ENCODE data around the gene TTC28.
"Not testable (repeated sequence)": the region's sequence is repeated elsewhere in the genome, so short reads cannot be mapped to it uniquely, and the experiment has no call there.

The TTC28 gene

DNA sequence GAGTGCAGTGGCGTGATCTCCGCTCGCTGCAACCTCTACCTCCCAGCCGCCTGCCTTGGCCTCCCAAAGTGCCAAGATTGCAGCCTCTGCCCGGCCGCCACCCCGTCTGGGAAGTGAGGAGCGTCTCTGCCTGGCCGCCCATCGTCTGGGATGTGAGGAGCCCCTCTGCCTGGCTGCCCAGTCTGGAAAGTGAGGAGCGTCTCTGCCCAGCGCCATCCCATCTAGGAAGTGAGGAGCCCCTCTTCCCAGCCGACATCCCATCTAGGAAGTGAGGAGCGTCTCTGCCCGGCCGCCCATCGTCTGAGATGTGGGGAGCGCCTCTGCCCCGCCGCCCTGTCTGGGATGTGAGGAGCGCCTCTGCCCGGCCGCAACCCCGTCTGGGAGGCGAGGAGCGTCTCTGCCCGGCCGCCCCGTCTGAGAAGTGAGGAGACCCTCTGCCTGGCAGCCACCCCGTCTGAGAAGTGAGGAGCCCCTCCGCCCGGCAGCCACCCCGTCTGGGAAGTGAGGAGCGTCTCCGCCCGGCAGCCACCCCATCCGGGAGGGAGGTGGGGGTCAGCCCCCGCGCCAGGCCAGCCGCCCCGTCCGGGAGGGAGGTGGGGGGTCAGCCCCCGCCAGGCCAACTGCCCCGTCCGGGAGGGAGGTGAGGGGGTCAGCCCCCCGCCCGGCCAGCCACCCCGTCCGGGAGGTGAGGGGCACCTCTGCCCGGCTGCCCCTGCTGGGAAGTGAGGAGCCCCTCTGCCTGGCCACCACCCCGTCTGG is 126.4 kb downstream of the TTC28 start:
- DNase-seq, result not testable (repeated sequence)

DNA sequence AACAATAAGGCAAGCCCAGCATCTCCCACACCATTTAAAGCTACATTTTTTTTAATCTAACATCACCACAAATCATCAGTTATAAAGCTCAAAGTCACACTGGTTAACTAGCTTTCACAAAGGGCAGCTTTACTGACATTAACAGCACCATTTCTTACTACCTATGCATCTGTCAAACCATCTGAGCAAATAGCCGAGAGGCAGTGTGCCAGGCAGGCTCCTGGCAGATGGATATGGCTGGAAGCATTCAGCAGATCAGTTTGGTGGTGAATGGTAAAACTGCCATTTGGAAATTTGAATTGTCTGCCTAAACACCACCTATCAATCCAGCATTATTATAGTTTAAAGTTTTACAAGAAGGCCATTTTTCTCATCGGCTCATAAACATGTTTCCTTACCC is 131.2 kb downstream of the TTC28 start:
- DNase-seq, result no peak

DNA sequence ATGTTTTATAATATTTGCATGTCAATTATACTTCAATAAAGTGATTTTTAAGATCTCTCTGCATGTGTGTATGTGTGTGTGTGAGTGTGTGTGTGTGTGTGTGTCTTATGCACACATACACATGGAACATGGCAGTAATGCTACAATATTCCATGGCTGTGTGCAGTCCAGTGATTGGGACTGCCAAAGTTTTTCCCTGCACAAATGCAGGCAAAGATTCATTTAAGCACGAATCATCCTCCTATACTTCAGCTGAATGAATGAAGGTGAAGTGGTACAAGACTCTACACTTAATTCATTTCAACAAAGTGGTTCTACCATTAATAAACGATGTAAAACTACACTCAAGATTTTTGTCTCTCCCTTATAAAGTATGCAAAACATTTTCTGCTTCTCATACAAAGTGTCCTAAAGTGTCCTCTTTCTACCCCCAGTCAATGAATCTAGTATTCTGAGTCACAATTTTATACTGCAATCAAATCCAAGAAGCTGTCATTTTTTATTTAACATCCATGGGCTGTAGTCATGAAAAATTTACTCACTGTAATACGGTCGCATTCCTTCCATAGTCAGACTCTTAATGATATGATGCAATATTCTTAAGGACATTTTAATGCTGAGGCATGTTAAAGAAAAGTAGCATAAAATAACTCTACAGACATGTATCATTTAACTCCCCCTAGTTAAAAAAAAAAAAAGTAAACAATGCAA is 132.4 kb downstream of the TTC28 start:
- DNase-seq, result no peak

- no peak for DNase-seq
Measured at GRCh38 chr22:28544431-28544868, 135.2 kb downstream of the TTC28 start.

DNA sequence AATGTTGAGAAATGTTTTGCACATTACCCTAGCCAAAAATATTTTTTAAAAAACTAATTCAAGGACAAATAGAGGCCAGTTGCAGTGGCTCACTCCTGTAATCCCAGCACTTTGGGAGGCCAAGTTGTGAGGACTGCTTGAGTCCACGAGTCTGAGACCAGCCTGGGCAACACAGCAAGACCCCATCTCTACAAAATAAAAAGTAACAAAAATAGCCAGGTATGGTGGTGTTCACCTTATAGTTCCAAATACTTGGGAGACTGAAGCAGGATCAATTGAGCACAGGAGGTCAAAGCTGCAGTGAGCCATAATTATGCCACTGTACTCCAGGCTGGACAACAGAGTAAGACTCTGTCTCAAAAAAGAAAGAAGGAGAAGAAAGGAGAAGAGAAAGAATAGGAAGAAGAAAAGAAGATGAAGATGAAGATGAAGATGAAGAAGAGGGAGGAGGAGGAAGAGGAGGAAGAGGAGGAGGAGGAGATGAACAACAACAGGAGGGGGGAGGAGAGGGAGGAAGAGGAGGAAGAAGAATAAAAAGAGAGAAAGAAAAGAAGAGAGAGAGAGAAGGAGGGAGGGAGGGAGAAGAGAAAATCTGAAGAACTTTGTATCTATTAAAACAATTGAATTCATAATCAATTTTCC is 136.5 kb downstream of the TTC28 start:
- no peak for DNase-seq

GRCh38 chr22:28541137-28541536 is 138.5 kb downstream of the TTC28 start:
- DNase-seq, result no peak

GRCh38 chr22:28538922-28539321 is 140.7 kb downstream of the TTC28 start:
- DNase-seq, result no peak

GRCh38 chr22:28530565-28530964 is 149.1 kb downstream of the TTC28 start:
- DNase-seq, result not testable (repeated sequence)

- DNase-seq, result not testable (repeated sequence)
Measured at GRCh38 chr22:28529144-28529543, 150.5 kb downstream of the TTC28 start.

DNA sequence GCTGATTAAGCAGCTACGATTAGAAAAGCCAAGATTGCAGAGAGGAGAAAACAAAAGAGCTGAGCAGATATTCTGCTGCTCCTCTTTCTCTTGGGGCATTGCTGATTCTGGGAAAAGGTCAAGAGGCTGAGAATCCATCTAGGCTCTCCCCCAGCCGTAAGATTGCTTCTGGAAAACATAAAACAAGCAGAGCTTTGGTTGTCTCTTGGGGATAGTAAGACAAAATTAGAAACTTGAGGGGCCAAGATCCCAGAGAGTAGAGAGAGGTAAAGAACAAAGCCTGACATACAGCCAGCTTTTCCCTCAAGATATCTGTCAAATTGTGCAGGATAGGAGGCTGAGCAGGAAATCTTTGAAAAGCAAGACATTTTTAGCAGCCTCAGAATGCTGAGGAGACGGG is 158.2 kb downstream of the TTC28 start:
- DNase-seq, result no peak

GRCh38 chr22:28514321-28514821 is 165.3 kb downstream of the TTC28 start:
- DNase-seq, result no peak

- DNase-seq, result not testable (repeated sequence)
Measured at GRCh38 chr22:28512387-28512786, 167.3 kb downstream of the TTC28 start.

DNA sequence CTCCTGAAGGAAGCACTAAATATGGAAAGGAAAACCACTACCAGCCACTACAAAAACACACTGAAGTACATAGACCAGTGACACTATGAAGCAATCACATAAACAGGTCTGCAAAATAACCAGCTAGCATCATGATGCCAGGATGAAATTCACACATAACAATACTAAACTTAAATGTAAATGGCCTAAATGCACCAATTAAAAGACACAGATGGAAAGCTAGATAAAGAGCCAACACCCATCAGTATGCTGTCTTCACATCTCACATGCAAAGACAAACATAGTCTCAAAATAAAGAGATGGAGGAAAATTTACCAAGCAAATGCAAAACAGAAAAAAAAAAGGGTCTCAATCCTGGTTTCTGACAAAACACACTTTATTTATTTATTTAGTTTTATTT is 171.7 kb downstream of the TTC28 start:
- no peak for DNase-seq

DNA sequence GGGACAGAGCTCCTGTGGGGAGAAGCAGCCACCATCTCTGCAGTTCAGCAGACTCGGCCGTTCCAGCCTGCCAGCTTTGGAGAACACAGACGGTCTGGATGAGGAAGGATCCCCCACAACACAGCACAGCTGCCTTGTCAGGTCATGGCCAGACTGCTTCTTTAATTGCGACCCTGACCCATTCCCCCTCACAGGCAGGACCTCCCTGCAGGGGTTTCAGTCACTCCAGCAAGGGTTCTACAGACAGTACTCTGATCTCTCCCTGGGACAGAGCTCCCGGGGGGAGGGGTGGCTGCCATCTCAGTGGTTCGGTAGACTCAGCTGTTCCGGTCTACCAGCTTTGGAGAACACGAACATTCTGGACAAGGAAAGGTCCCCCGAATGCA is 173.5 kb downstream of the TTC28 start:
- peak; percentile 72 for DNase-seq

DNA sequence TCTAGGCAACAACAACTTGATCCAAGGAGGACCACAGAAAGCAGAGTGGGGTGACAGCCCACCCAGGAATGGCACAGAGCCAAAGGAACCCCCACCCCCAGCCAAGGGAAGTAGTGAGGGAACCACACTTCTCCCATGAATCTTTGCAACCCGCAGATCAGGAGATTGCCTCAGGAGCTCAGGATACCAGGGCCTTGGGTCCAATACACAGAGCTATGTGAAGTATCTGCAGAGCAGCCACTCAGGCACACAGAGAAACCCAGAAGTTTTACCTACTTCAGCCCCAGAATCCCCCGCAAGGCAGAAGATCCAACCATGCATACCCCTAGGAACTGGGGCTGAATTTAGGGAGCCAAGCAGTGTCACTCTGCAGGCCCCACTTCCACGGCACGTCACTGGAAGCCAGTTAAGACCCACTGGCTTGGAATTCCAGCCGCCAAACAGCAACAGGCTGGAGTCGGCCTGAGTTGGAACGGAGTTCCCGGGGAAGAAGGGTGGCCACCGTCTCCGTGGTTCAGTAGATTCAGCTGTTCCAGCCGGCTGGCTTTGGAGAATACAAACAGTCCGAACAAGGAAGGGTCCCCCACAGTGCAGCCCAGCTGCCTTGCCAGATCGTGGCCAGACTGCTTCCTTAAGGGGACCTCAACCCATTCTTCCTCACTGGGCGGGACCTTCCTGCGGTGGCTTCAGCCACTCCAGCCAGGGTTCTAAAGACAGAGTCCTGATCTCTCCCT is 174.1 kb downstream of the TTC28 start:
- no peak for DNase-seq

- DNase-seq, result no peak
Measured at GRCh38 chr22:28500006-28500405, 179.6 kb downstream of the TTC28 start.

DNA sequence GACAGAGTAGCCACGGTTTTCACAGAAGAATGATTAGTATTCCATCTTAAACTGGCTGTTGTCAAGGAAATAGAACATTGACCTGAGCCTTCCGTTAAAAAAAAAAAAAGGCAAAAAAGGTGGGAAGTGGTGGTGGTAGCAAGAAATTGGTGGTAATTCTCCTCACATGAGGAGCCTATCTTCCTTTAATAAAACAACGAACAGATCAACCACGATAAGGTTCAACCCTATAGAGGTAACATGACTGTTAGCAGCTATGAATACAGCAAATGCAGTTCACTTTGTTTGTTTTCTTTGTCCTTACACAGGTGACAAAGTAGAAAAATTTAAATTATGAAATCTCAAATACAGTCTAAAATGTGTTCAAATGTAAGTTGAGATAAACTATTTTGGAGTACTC is 181.6 kb downstream of the TTC28 start:
- no peak for DNase-seq

GRCh38 chr22:28497188-28497587 is 182.5 kb downstream of the TTC28 start:
- no peak for DNase-seq

GRCh38 chr22:28491289-28491688 is 188.4 kb downstream of the TTC28 start:
- DNase-seq, result not testable (repeated sequence)

- DNase-seq, result no peak
Measured at GRCh38 chr22:28488825-28489224, 190.8 kb downstream of the TTC28 start.

- DNase-seq, result no peak
Measured at GRCh38 chr22:28484662-28485061, 195.0 kb downstream of the TTC28 start.

DNA sequence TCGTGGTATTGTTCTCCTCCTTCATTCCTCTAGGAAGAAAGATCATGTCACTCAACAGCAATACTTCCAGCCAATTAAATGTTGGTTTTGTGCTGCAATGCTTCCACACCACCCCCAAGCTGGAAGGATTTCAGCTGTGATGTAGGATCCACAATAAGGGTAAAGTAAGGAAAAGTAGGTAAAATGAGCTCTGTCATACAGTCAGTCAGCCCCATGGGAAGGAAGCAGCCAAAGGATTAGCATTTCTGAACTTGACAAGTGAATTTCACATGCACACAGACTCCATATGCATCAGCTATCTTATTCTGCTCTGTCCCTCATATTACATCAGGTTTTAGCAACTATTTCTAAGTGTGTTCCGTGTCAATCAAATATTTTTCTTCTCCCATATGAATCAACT is 197.9 kb downstream of the TTC28 start:
- DNase-seq, result no peak
